NCI-H526 (cell line): ENCODE data around the gene MCAM.

ENCODE experiments used
- DNase-seq, 2 experiments: peaks; one replicate each; lab custom pipeline; 2025; lab: John Stamatoyannopoulos, UW

The MCAM gene, protein sequence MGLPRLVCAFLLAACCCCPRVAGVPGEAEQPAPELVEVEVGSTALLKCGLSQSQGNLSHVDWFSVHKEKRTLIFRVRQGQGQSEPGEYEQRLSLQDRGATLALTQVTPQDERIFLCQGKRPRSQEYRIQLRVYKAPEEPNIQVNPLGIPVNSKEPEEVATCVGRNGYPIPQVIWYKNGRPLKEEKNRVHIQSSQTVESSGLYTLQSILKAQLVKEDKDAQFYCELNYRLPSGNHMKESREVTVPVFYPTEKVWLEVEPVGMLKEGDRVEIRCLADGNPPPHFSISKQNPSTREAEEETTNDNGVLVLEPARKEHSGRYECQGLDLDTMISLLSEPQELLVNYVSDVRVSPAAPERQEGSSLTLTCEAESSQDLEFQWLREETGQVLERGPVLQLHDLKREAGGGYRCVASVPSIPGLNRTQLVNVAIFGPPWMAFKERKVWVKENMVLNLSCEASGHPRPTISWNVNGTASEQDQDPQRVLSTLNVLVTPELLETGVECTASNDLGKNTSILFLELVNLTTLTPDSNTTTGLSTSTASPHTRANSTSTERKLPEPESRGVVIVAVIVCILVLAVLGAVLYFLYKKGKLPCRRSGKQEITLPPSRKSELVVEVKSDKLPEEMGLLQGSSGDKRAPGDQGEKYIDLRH

DNA sequence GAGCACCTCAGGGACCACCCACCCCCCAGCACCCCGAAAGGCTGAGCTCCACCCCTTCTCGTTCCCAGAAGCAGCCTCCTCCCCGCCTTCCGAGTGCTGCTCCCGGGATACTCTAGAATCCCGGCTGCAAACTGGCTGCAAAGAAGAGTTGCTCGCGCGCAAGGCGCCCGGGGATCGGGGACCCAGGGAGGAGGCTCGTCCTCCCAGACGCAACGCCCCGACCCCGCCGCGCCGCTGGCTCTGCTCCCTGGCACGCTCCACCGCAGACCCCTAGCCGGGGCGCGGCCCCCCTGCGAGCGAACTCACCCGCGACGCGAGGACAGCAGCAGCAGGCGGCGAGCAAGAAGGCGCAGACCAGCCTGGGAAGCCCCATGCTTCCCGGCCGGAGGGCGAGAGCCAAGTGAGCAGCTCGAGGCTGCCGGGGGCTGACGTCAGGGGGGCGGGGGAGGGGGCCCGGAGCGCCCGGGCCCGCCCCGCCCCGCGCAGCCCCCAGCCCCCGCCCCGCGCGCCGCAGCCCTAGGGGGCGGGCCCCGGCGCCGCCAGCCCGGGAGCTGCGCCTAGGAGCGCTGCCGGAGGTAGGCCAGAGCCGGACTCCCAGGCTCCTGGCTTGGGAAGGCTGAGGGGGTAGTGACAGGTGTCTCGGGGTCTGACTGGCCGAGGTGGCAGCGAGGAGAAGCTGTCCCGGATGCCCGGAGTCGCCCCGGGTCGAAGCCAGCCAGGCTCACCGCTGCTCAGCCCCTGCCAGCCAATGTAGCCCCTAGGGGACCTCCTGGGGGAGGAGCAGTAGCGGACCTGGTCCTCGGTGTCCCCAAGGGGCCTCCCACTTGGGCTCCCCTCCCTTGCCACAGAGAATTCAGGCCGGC, at the start of gene MCAM:
MCAM (minus strand) TSS at position 402 of the 863 bp plus-strand sequence; CDS start at position 373, 29 bp downstream.
- peak; percentile 53 to 92 for DNase-seq

DNA sequence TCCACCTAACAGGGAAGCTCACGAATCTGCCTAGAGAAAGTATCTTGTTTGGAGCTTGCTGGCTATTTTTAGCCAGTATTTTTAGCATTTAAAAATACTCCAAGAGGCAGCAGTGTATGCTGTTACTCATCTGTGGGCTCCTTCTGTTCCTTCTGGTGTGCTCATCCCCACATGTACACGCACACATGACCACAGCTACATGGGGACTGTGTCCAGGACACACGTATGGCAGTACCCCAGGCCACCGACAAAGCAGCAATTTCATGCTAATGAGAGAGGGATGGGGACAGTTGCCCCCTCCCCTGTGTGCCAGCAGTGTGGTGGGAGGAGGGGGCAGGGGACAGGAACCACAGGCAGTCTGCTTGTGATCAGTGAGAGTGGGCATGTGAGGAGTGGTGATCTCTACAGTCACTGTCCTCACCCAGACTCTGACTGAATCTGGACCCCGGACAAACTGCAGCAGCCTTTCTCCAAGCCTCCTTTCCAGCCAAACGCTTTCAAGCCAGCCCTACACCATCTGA, 48.2 kb upstream of the MCAM start:
- DNase-seq: no peak

DNA sequence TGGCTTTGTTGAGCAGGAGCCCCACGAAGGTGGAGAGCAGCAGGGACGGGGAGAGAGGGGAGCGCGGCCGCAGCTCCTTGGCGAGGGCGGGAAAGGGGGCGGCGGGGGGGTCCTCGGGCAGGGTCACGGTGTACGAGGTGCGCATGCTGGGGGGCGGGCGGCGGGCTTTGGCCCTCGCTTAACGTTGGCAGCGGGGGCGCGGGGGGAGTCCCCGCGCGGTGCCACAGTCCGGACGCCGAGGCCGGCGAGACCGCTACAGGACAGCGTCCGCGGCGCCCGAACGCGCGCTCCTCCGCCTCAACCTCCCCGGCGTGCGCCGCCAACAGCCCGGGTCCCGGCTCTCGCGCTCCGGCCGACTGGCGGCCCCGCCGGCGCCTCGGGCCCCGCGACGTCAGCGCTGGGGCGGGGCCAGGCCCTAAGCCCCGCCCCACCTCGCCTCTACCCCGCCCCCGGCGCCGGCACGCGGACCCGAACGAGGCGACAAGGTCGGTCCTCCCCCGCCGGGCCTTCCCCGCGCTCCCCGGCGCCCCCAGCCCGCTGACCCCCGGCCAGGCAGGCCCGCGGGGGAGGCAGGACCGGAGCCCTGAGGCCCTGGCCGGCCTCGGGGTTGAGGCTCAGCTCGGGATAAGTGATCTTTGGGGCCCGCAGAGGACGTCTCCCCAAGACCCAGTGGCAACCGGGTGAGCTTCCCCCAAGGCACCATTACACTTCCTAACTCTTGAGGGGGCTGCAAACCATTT, 47.1 kb upstream of the MCAM start:
- peak in 1 of 2 experiments; percentile 92 for DNase-seq

DNA sequence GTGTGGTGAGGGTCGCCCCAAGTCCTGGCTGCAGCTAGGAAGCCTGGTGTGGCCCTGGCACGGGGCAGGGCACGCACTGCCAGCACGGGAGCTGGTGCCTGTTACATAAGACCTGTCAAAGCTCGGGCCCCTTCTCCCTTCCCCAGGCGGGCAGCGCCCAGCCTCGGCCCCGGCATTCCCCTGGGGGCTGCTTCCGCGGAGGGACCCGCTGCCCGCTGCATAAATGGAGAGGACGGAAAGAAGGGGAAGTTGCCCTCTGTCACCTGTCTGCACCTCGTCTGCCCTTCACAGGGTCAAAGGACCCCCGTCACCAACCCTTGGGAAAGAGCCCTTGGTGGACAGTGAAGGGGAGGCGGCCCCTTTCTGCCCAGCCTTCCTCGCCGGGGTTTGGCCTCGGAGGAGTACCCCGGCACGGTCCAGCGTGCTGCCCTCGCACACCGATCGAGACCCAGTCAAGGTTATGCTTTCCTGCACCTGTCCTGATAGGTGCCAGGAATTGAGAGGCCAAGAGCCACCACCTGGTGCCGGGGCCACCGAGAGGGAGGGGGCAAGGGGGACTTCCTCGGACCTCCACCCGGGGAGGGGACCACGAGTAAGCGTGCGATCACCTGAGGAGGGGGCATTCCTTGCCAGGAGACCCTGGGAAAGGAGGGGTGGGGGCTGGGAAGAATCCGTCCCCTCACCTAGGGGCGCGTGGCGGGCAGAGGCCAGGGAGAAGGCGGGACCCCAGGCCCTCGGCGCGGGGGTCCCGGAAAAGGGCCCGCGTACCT, 46.3 kb upstream of the MCAM start:
- DNase-seq: peak in 1 of 2 experiments; percentile 67

DNA sequence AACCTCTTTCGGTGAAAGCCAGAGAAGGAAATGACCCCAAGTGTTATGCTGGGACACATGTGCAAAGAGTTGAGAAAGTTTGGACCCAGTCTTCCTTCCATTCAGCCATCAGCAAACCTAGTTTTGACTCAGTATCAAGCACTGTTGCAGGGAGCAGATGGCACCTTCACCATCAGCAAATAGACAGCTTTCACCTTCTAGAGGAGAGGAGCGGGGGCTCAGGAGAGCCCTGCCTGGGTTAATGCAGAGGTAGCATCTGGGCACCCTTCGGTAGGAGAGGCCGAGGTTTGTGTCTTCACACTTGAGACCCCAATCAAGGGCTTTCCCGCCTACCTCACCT, 45.8 kb upstream of the MCAM start:
- no peak for DNase-seq

DNA sequence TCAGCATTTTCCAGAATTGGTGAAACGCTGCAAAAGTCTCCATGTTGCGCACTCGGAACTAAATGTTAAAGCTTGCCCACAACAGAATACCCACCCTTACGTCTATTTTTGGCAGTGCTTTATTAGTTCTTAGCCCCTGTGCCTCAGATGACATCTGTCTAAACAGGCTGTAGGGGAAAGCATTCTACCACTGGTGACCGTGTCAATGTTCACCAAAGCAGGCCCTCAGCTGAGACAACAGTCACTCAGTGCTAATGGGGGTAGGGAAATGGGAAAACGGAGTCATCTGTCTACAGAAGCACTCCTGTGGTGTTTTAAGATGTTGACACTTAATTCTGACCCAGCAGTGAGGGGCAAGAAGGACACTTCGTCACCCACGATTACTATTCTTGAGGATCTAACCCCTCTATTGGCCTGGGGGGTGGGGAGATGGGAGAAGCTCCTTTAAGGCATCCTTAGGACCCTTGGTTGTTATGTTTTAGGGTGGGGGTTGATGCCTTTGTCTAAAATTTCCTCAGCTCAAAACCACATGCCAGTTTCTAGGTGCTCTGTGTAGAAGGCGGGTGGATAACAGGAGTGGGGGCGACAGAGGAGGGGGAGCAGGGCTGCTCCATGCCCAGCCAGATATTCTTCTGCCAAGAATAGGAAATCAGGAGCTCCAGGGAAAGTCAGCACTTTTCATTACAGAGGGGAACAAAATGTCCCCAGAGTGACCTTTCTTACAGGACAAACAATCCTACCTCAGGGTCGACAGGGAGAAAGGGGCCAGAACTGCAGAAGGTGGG, 45.2 kb upstream of the MCAM start:
- no peak for DNase-seq

DNA sequence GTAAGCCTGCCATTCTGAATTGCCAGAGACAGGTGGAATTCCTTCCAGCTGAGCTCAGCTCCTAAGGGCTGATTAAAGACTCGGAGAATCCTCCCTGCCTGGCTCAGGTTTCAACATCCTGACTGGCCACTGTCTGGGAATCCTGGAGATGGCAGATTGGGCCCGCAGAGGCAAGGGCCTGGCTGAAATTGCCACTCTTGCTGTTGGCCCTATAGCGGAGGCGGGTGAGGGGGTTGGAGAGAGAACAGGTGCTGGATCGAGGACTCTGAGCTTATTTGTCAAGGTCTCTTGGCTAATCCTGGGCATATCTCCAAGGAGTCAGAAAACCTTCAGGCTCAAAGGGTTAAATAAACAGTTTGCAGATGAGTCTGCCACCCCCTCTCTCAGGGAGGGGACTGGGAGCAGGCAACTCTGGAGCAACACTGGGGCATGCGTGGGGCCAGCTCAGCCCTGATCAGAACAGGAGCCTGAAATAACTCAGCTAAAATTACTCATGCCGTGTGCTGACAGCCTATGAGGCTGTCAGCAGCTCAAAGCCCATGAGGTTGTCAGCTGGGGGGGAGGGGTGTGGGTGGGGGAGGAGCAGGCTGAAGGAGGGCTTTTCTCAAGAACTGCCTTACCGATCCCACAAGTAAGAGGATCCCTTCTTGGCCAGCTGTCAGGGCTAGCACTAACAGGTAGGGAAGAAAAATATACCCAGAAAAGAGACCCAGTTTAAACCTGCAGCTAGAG, 44.3 kb upstream of the MCAM start:
- DNase-seq: peak; percentile 70 to 83

DNA sequence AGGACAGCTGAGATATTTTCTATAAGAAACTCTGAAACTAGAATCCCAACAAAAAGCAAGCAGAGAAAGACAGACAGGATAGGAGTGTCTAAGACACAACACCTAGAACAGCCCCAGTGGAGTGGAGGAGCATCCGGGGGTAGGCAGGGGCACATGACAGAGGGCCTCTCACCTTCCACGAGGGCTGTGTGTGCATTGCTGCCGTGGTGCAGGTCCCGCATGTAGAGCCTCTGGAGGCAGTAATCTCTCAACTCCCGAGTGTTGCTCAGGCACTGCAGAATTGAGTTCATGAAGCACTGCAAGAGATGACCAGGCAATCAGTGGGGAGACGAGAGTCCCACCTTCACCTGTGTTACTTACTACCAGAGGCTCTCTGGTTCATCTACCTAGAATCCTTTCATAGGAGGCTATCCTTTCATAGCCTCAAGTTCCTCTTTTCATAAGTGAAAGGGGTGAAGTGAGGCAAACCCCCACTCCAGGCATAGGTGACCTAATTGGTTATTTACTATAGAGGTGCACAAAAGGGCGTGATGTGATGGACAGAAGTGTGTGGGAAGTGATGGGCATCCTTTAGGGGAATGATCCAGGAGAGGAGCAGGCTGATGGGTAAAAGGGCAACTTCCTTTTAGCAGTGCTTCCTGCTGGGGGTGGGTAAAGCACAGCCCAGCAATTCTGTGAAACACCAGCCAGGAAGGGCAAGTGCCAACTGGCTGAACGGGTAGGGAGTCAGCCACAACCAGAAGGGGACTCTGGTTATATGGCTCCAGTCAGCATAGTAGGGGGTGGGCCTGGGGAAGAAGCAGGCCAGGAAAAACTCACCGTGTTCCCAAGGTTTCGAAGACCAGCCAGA, 42.7 kb upstream of the MCAM start:
- no peak for DNase-seq

DNA sequence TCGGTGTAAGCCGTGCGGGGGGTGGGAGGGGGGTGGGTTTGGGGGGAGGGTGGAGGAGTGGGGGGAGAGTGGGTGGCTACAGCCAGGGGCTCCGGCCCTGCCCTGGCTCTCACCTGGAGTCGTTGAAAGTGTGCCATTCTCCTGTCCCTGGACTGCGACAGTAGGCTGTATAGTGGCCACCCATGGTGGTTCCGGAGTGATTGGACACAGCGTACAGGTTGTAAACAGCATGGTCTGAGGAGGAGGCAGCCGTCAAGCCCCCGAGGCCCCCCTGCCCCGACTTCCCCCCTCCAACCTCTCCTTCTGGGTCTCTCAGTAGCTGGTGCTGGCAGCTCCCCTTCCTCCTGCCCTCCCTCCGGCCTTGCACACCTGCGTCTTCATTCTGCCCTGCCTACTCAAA, 40.1 kb upstream of the MCAM start:
- no peak for DNase-seq

DNA sequence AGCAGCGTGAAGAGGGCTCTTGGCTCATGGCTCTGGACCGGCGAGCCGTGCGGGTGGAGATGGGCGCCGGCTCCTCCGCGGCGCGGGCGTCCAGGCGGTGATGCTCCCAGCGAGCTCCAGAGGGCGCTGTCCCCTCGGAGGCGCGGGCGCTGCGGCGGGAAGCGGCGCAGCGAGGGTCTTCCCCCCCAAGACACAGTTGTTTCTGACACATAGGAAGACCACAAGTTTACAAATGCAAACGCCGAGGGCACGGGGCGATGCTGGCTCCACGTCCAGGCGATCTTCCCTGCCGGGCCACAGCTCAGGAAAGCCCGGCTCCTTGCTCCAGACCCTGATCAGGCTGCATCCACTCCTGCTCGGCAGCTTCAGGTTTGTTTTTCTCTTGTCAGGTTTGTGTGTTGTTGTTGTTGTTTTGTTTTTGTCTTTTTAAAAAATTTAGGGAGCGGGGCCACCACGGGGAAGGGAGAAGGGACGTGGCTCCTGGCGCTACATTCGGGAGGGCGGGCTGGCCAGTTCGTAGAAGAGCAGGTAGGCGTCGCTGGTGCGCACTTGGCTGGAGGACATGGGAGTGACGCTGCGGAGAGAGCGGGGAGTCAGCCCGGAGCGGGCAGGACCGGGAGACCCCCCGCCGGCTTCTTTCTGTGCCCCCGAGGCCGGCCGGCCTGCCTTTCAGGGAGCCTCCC, 39.6 kb upstream of the MCAM start:
- DNase-seq: peak; percentile 62 to 93

DNA sequence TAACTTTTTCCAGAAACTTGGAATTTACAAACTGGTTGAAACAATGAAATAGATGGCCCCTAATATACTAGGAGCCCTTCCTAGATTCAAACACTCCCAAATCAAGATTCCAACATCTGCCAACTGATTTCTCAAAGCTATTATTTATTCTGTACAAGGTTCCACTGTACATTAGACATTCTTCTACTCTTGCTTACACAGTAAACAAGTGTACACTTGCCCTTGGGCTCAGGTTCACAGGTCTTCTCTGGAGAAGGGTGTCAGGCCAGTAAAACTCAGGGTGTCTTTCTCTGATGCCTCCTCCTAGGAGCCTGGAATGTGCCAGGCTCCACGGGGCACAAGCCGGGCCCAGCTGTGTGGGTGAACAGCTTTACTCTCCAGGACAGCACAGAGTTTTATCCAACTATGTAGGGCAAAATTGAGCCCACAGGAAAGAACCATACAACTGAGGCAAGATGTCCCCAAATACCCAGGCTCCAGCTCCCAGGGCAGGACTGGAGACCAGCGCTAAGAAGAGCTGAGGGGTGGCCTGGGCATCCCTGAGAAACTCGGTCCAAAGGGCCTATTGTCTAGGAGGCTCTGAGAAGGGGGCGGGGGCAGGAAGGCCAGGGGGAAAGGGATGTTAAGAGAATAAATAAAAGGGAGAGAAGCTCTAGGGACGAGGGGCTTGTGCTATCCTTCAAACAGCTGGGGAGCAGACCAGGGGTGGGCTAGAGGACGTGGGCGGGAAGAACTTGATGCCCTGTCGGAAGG, 38.3 kb upstream of the MCAM start:
- no peak for DNase-seq

DNA sequence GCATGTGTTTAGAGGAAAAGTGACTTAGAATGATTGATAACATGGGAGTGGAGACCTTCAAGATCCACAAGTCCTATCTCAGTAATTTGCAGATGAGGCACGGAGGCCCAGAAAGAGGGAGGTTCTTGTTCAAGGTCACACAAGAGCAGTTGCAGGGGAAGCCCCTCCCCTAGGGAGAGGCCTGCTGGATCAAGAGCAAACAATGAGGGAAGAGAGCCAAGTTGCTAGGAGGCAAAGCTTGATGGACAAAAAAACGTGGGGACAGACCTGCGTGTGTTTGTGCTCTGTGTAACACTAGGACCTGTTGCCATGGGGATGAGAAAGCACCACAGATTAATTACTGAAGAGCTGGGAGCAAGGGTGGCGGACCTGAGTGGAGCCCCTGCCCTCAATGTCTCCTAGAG, 35.9 kb upstream of the MCAM start:
- DNase-seq: peak; percentile 69 to 71

DNA sequence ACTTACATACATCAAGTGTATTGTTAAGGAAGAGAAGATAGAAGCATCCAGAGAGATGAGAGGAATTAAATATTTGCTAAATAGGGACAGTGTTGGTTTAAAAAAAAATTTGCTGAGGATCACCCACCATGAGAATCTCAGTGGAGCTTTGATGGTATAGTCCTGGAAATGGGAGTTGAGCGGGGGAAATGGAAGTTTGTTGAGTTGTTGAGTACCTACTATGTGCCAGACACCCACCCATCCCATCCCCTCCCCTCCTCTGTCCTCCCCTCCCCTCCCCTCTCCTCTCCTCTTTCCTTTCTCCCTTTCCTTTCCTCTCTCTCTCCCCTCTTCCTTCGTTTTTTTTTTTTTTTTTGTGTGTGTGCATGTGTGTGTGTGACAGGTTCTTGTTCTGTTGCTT, 34.3 kb upstream of the MCAM start:
- DNase-seq: no peak

DNA sequence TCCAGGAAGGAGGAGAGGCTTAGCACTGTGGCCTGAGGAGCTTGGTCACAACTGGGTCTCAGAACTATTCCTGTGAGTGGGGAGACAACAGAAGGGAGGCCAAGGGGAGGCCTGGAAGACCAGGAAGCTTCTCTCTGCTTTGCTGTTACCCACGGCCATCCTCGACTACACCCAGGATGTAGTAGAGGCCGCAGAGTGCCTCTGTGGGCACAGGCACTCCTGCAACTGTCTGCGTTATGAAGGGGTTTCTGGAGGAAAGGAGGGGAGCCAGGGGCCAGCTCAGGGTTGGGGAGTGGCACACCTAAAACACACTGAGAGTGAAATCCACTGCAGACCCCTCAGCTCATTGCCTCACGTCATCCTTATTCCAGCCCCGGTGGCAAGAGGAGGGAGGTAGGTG, 33.4 kb upstream of the MCAM start:
- no peak for DNase-seq

DNA sequence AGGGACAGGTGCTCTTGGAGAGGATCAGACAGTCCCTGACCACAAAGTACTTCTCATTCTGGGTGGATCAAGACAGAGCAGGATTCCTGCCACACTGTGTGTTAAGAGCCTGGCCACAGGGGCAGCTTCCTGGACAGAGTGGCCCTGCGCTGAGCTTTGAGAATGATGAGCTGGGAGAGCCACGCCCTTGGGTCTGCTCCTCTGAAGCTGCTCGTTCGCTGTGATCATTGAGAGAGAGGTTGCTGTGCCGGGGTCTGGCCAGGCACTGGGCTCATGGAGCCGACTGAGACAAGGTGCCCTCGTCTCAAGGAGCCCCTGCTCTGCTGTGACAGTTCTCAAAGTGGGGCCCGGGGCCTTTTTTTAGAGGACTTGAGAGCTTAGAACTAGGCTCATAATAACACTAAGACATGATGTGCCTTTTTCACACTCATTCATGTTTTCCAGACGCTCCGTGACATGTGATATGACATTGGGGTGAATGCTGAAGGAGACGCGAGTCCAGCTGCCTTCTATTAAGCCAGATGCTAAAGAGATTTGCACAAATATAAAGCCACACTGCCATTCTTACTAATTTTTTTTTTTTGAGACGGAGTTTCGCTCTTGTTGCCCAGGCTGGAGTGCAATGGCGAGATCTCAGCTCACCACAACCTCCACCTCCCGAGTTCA, 31.1 kb upstream of the MCAM start:
- DNase-seq: peak in 1 of 2 experiments; percentile 55

DNA sequence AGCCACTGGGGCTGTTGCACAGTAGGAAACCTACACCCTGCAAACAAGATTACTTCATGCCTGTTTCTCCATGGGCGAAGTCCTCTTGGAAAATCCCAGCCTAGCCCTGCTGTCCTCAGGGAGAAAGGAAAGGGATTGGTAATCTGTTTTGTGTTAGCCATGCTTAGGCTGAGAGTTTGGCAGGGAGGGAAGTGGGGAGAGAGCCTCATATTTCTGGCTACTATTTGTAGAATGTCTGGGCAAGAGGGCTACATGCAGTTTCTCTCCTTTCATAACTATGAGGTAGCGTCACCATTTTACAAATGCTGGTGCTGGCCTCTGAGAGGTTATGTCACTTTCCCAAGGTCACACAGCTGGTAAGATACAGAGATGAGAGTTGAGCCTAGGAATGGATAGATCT, 30.3 kb upstream of the MCAM start:
- no peak for DNase-seq

DNA sequence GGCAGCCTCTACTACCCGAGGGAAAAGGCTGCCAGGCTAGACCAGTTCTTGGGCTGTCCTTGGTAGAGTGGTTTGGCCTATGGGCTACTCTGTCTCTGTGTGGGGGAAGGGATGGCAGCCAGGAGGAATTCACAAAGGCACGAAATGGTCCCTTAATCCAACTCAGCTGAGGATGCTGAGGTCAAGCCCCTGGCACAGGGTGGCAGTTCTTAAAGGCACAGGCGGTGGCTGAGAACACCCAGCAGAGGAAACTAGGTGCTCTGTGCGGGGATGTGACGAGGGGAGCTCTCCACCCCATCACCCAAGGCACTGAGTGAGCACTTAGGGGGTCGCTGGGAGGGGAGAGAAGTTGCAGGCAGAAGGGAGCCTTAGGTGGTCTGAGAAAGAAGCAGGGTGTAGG, 29.7 kb upstream of the MCAM start, which contains the start of gene MFRP:
MFRP (minus strand) TSS at position 101 of the 400 bp plus-strand sequence. CDS start 192 bp downstream, outside the sequence.
- DNase-seq: no peak
